GM21390 (cell line): ENCODE data around the gene FGF10.

ENCODE experiments used
- ATAC-seq: cut with Tn5 transposase; IDR thresholded peaks from one replicate; pipeline ENCODE4 v1.9.1; 2021; ENCODE audit not compliant: unreplicated experiment

FGF10 gene

DNA sequence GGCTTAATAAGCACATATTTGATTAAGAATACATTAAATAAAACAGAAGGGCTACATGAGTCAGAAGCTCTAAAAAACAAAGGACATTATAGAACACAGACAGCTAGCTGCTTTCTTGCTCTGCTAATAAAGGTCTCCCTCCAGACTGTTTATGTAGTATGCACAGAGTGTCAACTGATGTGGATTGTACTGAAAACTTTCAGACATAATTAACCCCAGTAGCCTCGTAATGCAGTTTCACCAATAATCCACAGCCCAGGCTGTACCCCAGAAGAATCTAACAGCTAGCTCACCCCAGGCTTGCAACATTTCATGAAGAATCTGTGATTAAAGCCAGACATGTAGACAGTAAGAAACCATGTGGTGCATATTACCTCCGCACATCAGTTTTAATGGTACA is 30.8 kb downstream of the FGF10 start:
- ATAC-seq, result no peak

DNA sequence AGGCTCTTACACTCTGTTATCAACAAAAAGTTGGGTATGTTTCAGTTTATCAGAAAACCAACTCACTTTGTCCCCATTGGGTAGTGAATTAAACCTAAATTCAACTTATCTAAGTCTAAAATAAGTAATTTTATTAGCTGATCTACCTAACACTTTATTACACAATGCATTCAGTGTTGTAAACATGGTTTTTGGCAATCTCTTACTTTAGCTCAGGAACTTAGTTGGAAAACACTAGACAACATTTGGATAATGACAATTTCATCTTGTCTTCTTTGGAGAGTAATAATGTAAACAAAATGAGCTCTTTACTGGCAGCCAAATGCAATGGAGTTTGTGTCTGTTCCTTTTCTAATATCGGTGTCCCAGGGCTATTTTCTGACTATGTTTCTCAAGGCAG is 33.0 kb downstream of the FGF10 start:
- no peak for ATAC-seq

DNA sequence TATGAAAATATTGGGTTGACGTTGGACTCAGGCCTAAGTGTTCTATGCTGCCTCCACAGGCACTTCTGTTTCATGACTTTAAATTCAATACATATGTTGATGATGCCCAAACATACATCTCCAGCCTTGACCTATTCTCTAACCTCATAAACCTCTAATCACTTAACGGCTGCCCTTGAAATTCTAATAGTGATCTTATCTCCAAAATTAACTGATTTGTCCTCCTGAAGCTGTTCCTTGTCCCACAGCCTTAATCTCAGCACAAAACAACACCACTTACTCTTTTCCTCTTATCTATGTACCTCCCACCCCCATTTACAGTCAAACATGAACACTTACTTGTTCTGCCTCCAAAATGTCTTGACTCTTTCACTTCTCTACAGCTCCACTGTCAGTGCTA is 43.3 kb downstream of the FGF10 start:
- no peak for ATAC-seq

DNA sequence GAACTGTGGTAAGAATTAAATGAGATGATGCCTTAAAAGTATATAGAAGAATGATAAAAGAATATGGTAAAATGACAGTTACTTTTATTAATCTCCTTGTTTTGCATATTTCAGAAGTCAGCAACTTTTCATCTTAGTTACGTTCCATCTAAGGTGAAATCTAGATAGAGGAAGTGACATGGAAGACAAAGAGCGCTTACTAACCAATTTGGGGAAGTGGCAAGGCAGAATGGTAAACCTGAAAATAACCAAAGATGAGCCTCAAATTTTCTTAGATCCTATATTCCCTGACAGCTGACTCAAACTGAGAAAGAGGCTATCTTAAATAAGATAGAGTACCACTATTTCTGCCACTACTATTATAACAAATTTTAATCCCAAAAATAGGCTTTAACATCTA is 52.5 kb downstream of the FGF10 start:
- no peak for ATAC-seq

DNA sequence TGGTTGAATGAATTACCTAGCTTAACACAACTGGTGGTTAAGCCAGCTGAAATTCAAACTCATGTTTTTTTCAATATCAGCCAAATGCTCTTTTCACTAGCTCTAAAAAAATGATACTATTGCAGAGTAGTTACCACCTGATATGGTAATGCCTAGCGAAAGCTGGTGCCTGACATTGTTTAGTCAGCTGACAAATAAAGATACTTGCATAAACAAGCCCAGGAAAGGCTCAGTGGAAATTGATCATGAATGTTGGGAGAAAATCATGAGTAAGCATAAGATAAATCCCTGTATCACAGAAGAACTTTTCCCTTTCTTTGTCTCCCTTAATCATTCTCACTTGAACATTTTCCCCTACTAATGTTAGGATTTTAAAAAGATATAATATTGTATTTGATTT is 54.6 kb downstream of the FGF10 start:
- no peak for ATAC-seq

DNA sequence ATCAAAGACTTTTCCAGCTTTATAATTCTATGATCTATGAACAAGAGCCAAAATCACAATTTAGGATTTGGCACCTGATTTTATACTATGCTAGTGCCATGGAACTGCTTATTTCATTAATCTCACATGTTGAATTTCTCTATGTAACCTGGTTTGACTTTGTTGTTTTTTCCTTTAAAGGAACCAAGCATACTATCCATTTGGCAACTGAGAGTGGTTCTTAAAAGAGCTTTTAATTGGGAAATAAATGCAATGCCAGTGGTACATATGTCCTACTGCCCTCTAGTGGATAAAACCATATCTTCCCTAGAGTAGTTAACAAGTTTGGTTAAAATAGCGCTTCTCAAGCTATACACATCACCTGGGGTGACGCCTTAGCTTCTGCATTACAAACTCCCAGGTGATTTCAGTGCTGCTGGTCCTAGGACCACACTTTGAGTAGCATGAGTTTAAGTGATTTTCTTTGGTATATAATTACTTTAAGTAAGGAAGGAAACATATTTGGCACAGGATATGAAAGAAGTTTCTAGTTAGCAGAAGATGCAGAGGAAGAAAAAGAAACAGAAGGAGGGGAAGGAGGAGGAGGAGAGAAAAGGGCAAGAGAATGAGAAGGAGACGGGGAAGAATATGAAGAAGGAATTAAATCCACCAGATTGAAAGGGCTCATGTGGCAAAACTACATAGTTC is 56.8 kb downstream of the FGF10 start:
- no peak for ATAC-seq

DNA sequence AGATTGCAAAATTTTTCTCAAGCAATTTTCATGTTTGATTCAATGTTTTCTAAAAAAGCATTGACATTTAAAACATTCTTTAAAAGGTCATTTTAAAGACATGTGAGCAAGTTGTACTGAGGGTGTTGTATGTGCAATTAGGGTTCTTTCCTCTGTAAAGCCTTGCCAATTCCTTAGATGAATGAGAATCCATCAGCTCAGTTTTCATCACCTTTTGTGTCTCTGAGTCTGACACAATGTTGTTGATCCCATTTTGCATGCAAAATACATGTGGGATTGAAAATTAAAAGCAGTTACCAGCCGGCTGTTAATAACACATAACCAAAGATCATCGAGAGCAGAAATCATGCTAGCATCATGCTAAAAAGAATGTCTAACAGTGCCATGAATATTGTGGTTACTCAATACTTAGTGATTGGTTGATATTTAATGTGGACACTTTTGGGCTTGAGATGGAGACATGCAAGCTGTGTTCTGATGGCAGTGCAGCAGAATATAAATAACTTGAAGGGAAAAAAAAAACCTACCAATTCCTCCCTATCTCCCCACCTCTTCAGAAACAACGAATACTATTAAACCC is 57.7 kb downstream of the FGF10 start:
- no peak for ATAC-seq

DNA sequence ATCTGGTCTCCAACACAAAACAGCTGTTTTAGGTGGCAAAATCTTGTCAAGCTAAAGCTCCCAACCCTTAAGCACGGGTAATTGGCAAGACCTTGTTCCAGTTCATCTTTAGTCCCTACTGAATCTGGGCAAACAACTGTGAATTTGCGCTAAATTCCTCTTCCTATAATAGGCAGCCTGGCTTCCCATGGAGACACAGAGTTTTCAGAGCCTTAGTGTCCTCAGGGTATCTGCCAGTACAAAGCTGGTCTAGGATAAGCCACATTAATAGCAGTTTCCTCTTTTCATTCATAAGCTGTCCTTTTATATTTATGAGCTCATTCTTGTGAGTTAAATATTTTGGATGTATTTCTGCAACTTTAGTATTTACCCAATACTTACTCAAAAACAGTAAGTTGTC is 59.5 kb downstream of the FGF10 start:
- no peak for ATAC-seq

DNA sequence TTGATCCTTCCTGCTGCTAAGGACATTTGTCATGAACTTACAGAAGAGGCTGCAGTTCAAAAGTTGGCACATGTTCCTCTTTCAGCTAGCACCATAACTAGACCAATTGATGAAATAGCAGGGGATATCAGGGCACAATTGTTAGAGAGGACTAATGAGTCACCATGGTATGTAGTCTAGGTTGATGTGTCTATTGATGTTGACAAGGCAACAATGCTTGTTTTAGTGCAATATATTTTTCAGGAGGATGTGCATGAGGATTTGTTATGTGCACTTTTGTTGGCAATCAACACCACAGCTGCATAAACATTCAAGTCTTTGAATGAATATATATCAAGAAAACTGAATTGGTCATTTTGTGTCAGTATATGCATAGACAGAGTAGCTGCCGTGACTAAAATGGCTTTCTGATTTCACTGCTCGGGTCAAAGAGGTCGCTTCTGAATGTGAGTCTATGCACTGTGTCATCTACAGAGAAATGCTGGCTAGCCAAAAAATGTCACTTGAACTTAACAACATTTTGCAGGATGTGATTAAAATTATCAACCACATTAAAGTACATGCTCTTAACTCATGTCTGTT is 68.0 kb downstream of the FGF10 start:
- no peak for ATAC-seq

DNA sequence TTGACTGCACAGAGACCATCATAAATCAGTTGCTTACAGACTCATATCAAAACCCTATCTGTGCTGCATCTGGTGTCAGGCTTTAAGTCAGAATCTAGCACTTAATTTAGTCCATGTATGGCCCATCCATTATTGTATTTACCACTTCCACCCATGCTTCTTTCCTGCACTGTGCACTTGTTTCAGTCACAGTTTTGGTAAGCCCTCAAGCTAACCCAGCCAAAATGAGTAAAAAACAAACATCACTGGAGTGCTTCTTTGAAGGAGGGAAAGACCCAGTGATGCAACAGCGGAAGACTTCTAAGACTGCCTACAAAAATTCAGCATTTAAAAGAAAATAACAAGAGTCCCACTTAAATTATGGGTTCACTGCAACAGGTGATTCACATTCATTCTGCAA is 69.0 kb downstream of the FGF10 start:
- ATAC-seq, result no peak

DNA sequence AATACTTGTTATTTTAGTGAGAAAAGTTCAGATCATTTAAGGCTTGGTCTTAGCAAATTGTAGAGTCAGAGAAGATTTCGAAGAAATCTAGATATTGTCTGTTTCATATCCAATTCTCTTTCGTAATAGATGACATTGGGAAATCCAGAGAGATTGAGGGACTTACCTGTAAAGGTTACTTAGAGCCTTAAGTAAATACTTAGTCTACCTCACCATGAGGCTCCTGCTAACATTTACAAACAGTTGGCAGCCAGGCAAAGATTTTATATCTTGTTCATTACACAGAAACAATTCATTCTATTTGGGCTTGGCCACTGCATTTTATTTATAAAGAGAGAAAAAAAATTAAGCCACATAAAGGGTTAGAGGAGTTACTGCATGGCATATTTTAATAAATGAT is 70.3 kb downstream of the FGF10 start:
- ATAC-seq, result no peak

DNA sequence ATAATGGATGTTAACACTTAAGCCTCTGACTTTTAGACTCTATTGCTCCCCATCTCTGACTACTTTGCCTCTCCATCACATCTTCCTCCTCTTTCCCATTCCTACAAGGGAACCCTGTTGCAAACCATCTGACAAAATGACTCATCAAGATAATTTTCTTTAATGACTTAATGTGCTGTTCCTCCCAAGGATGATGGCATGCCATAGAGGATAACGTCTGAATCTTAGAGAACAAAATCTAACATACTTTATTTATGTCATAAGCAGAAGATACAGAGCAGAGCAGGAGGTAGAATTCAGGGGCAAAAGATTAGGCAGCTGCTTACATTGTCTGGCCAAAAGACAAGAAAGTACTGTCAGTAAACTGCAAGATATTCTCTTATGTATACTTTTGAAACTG is 76.8 kb downstream of the FGF10 start:
- ATAC-seq, result no peak

DNA sequence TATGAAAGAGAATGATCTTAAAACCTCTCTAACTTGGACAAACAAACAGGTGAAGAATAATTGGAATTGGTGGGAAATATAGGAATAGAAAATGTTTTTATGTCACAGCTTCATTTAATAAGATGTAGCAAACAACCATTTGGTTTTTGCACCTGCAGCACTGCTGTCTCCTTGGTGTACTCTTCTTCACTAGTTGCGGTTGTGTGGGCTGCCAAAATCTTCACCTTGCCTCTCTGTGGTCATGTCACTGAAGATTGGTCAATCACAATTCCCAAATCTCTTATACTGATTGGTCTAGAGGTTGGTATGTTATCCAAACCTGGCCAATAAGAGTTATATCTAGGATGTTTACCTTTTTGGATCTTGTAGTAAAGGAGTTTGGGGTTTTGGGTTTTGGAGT is 88.7 kb downstream of the FGF10 start:
- ATAC-seq, result no peak

DNA sequence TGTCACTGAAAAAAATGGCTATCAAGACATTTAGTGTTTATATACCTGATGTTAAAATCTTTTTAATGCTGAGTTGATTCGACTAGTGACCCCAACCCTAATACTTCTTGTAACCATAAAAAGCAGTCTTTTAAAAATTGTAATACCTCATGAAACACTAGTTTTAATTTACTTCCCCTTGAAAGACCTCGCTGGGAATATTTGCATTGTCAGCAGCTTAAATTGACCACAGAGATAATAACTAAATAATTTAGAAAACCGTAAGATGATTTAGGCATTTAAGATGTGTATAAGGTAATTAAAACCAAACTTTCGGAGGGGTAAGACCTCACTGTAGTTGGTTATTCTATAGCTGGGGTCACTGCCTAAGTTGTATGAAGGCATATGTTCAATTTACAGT is 89.8 kb downstream of the FGF10 start:
- ATAC-seq, result no peak

DNA sequence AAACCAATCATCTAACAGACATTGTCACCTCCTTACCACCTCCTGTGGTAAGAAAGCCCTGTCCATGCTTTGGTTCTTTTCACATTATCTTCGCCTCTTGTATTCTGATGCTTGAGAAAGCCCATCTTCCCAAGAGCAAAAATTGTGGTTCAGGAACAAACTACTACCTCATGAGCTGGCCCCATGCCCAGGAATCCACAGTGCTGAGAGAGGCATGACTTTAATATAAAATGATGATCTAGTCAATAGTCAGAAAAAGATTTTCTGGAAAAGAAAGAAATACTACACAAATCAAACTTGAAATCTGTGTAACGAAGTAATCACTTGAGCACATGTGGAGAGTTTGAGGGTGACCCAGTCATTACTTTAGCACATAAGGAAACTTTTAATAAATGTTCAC is 94.7 kb downstream of the FGF10 start:
- no peak for ATAC-seq

DNA sequence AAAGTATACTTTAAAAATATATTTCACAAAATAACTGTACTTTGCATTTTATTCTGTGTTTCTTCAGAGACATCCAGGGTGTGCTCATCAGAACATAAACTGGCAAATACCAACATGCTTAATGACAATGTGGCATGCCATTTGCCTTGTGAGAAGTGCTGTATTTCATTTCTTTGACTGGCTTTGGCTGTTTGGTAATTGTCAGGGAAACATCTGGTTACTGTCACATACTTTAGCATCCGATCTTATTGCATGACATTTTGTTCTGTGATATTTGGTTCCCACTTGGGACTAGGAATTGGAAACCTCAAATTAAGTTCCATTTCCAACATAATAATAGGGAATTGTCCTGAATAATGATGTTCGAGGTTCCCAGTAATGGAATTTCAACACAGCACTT is 96.5 kb downstream of the FGF10 start:
- no peak for ATAC-seq

DNA sequence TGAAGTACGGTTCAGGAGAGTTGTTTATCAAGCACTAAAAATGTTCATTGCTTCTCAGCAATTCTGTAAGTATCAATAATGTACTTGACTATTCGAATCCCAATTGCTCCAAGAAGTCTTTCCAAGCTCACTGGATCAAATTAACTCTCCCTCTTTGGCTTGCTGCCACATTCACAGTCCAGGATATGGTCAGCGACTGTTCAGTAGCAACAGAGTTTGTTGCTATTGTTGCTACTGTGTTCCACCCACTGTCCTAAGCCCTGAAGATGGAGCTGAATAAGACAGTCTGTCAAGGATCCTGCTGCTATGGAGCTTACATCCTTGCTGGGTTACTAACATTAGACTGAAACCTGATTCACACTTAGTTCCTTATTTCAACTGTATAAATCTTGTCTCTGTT is 110.8 kb downstream of the FGF10 start:
- ATAC-seq, result no peak

DNA sequence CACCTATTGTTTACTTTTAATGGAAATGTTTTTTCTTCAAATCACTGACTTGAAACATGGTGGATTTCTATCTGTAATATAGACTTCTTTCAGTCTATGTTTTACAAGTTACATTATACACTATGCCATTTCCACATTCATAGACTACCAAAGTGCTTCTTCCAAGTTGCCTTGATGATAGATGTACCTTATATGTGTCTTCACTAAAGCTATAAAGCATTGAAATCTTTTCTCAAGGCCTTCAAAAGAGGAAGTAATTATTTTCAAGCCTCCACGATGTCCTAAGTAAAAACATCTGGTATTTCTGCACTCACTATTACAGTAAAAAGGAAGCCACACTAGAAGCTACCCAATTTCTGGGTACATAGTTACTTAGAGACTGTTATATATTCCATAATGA is 113.3 kb downstream of the FGF10 start:
- no peak for ATAC-seq

DNA sequence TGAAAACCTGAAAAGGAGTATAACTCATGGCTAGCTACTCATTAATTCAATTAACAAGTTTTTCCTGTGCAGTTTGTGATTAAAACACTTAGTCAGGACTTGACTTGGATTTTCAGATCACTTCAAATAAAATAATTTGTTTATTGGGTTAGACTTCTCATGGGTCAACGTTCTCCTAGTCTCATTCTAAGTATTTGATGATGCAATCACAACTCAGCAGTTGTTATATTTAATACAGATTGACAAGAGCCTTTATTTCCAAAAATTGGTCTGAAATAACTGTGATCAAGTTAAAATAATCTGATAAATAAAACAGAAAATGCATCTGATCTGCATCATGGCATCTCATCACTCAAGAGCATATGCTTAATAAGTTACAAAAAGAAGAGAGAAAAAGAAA is 113.9 kb downstream of the FGF10 start:
- ATAC-seq, result no peak

DNA sequence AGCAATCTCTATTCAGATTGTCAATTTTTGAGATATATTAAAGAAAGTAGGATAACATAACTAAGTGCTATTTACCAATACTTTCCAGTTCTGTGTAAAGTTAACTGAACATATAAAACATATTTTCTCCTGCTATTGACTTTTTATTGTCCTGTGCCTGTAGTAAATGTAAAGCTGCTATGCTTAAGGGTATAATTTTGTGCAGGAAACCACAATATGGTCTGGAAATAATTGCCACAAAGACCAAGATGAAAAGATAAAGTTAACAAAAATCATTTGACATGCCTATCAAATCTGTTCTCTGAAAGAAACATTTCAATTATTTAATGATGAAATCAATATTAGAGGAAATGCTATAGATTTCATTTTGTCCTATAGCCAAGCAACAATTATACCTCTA is 121.3 kb downstream of the FGF10 start:
- no peak for ATAC-seq

DNA sequence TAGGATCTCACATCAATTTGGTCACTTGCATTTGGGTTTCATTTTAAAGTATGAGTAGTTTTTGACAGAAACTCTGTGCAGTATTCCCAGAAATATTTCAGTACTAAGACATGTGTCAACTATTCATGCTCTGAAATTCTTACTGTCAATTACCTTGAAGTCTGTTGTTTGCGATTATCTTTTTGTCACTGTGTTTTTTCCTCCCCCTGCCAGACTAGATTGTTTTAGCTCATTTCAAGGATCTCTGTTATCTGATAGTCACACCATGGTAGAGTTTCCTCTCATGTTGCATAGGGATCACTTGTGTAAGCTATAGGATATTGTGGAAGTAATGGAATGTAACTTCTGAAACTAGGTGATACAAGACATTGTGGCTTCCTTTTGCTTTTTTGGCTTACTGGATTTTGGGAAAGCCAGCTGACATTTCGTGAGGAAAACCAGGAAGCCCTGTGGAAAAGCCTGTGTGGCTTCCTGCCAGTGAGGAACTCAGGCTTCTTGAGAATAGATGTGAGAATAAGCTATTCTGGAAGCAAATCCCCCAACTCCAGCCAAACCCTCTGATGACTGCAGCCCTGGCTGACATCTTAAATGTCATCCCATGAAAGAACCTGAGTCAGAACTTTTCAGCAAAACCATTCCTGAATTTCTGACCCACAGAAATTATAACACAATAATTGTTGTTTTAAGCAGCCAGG is 122.2 kb downstream of the FGF10 start:
- no peak for ATAC-seq

DNA sequence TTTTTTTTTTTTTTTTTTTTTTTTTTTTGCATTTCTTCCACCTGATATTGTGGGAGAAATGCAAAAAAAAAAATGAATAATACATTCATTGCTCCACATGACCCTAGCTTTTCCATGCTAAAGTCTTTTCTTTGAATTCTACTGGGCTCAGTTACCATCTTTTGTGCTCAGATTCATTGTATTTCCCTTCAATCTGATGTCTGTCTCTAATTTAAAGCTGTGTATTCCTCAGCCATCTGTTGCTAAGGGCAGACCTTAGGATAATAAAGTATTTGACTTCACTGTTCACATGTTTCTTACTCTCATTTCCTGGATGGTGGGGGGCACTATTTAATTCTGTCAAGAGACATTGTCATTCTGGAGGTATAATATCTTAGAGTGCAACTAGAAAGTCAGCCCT is 123.5 kb downstream of the FGF10 start:
- no peak for ATAC-seq
